Globus pallidus (tissue), 1 donor: ENCODE results near the gene RASGRP1.

Experiments
- DNase-seq: peaks from one replicate; pipeline ENCODE4 v3.0.0-alpha.2; 2015; ENCODE audit warnings: low spot score

The RASGRP1 gene

DNA sequence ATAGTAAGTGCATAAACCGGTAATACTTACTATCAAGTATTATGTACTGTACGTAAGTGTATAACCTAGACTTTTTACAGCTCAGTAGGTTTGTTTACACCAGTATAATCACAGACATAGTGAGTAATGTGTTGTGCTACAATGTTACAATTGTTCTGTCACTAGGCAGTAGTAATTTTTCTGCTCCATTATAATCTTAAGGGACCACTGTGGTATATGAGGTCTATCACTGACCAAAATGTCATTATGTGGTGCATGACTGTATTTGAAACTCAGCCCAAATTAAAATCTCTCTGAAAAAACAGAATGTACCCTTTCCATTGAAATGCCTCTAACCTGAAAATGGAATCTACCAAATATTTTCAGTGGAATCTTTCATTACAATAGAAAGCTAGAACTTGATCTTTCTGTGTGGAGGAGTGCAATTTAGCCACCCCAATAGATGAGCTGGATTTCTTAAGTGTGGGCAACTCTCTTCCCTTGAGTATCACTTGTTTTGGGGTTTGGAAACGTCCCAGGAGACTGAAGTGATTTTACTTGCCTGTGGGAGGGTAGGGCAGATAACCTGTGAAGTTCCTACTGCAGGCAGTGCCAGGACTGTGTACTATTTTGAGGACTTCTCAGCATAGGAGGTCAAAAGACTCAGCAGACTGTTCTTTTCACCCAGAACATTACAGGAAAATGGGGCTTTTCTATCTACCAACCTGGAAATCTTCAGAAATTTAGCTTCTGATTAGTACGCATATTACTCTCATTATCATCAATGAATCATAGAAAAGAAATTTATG lies 59.7 kb downstream of the RASGRP1 start:
- DNase-seq: no peak

- DNase-seq: no peak
These were observed 61.1 kb downstream of the RASGRP1 start for GRCh38 chr15:38503496-38503895.

- no peak for DNase-seq
These were observed 65.0 kb downstream of the RASGRP1 start for GRCh38 chr15:38499651-38500050.

- DNase-seq: no peak
These were observed 68.5 kb downstream of the RASGRP1 start for GRCh38 chr15:38496151-38496550.

DNA sequence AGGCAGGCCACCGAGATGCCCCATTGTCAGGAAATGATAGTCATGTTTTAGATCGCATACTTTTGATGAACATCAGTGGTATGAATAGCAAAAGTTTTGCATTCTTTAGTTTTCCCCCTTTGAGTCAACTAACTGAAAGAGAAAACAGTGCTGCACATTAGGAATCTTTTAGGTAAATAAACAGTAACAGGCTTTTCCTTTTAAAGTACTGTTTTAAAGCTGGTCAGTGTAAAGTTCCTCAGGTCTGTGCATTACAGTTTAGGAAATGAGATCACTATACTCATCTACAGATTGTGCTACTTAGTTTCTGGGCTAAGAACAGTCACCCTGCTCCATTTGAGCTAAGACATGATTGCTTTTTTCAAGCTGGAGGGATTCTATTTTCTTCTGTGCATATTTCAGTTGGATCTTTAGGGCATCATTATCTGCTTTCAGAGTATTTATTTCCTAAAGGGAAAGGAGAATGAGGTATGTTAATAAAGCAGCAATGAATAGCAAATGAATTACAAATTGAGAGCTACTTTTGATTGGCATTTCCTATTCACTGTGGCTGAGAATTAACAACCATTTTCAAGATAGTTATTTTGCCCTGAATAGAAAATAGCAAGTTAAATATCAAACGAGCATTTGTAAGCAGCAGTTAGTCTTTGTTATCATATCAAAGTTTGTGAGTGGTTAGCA lies 74.2 kb downstream of the RASGRP1 start:
- DNase-seq: no peak

DNA sequence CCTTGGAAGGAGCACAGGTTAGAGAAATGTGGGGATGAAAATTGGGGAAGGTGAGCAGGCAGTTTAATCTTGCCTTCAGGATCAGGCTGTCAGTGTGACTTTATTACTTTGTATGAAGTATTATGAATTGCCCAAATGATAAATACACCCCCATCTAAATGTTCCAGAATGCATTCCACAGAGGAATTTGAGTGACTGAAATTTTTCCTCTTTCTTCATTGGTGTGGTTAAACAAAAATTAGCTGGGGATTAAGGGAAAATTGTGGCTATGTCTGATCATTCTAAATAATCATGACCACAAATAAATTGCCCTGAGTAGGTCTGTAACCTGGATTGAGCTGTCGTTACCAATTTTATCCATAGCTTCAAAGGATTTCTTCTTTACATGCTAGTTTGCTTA lies 77.2 kb downstream of the RASGRP1 start:
- no peak for DNase-seq

DNA sequence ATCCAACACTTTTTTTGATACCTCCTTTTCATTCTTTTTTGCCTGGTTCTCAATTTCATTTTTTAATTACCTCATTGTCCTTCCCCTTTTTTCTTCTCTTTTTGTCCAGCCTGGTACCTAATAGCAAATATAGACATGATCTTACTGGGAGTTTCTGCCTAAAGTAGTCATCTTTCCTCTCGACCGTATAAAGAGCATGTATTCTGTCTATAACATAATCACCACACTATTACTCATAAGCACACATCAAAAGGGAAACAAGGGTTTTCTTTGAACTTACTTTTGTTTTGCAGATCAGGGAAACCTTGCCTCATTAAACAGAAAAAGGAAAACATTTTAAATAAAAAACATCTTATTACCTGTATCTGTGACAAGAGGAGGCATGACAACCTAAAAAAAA lies 77.7 kb downstream of the RASGRP1 start:
- DNase-seq: no peak

DNA sequence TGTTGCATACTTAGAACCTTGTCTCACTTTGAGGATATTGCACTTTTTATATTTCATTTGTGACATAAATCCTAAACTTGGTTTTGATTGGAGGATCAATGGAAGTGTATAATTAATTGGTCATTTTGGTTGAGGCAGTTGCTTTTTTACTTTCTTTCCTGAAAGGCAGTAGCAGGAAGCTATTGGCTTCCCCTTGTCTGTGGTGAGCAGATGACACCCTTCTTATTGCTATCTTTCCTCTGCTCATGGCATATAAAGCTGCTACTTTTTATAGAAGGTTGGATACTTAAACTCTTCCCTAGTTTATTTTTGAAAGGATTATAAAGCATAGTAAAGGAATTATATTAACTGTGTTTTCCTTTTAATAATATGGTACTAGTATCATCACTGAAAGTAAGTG lies 82.0 kb downstream of the RASGRP1 start:
- DNase-seq: no peak

- no peak for DNase-seq
These were observed 82.9 kb downstream of the RASGRP1 start for GRCh38 chr15:38481761-38482160.

- no peak for DNase-seq
These were observed 83.5 kb downstream of the RASGRP1 start for GRCh38 chr15:38481113-38481512.

DNA sequence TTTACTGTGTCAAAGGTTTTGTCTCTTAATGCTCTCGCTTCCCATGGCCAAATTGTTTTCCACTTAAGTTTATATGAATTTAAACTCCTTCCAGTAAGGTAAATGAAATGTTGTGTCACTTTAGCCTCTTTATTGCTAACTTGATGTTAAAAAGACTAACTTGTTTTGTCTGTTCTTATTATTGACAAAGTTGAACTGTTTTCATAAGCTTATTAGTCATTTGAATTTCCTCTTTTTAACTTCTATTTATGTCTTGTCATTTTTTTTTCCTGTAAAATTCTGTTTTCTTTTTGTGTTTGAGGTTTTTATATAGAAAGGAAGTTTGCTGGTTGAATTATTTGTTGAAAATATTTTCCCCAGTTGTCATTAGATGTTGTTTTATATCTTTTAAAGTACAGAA lies 84.9 kb downstream of the RASGRP1 start:
- no peak for DNase-seq

DNA sequence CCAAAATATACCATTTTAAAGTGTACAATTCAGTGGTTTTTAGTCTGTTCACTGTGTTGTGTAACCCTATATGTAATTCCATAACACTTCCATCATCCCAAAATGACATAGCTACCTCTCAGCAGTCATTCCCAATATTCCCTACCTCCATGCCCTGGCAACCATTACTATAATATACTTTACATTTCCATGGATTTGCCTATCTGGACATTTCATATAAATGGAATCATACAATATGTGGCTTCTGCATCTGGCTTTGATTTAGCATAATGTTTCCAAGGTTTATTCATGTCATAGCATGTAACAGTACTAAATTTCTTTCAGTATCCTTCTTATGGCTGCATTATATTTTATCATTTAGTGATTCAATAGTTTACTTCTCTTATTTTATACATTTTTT lies 85.3 kb downstream of the RASGRP1 start:
- no peak for DNase-seq

GRCh38 chr15:38477637-38478036 lies 87.0 kb downstream of the RASGRP1 start:
- no peak for DNase-seq

GRCh38 chr15:38476120-38476519 lies 88.5 kb downstream of the RASGRP1 start:
- DNase-seq: no peak

GRCh38 chr15:38475361-38475760 lies 89.3 kb downstream of the RASGRP1 start:
- DNase-seq: no peak

GRCh38 chr15:38474155-38474757 lies 90.4 kb downstream of the RASGRP1 start:
- peak; percentile 78 for DNase-seq

GRCh38 chr15:38471974-38472373 lies 92.6 kb downstream of the RASGRP1 start:
- DNase-seq: no peak

GRCh38 chr15:38470816-38471215 lies 93.8 kb downstream of the RASGRP1 start:
- DNase-seq: no peak

- no peak for DNase-seq
These were observed 99.9 kb downstream of the RASGRP1 start for GRCh38 chr15:38464675-38465074.

DNA sequence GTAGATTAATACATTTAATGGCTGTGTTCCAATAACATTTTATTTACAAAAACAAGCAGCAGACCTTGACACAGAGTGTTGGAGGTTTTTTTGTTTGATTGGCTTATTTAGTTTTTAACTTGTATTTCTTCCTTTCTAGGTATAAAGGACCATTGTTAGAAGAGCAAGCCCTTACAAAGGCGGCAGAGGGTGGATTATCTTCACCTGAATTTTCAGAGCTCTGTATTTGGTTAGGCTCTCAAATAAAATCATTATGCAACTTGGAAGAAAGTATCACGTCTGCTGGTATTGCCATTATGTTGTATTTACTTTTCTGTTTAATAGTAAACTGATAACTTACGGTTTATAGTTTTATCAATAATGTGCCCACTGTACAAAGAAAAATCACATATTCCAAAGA lies 100.7 kb downstream of the RASGRP1 start:
- no peak for DNase-seq

GRCh38 chr15:38461066-38461833 lies 103.4 kb downstream of the RASGRP1 start:
- DNase-seq: no peak

GRCh38 chr15:38460543-38460942 lies 104.1 kb downstream of the RASGRP1 start:
- DNase-seq: no peak

GRCh38 chr15:38459480-38459879 lies 105.1 kb downstream of the RASGRP1 start:
- no peak for DNase-seq
